Measurements from ENCODE around the gene RALA.
A peak's percentile ranks its signal among the peaks of the same experiment; 100 is the strongest.
"Not testable (repeated sequence)": the region's sequence is repeated elsewhere in the genome, so short reads cannot be mapped to it uniquely, and the experiment has no call there.

The RALA gene

GRCh38 chr7:39735903-39736302, 112.5 kb downstream of the RALA start:
- peak in 1 of 2 donors; percentile 16 for DNase-seq

- DNase-seq: peak; percentile 45 to 57
These were observed 118.7 kb downstream of the RALA start for GRCh38 chr7:39741942-39742623.

GRCh38 chr7:39744620-39745019, 121.2 kb downstream of the RALA start:
- no peak for DNase-seq

- no peak for DNase-seq
These were observed 121.9 kb downstream of the RALA start for GRCh38 chr7:39745320-39745719.

- peak; percentile 64 to 70 for DNase-seq
These were observed 122.9 kb downstream of the RALA start for GRCh38 chr7:39746103-39746819.

GRCh38 chr7:39749177-39749576, 125.8 kb downstream of the RALA start:
- no peak for DNase-seq

GRCh38 chr7:39749717-39750116, 126.3 kb downstream of the RALA start:
- no peak for DNase-seq

GRCh38 chr7:39750253-39751077, 127.1 kb downstream of the RALA start:
- DNase-seq: no peak

GRCh38 chr7:39753237-39753636, 129.9 kb downstream of the RALA start:
- not testable (repeated sequence) for DNase-seq

- no peak for DNase-seq
These were observed 130.5 kb downstream of the RALA start for GRCh38 chr7:39753823-39754325.

GRCh38 chr7:39754326-39755120, 131.2 kb downstream of the RALA start:
- no peak for DNase-seq

GRCh38 chr7:39757604-39758003, 134.2 kb downstream of the RALA start:
- DNase-seq: no peak
